Esophagus squamous epithelium (tissue), 4 donors: Measurements from ENCODE around the gene EIF3K.
A peak's percentile ranks its signal among the peaks of the same experiment; 100 is the strongest.

Source experiments
- POLR2A ChIP-seq, 4 donors: fragments of 450-650 bp; IDR thresholded peaks; one replicate each; pipeline ENCODE4 v1.6.1; 2017; ENCODE audit warnings: antibody characterized with exemption in 4 of 4, mild to moderate bottlenecking in 4 of 4, moderate library complexity in 3 of 4
- TF ChIP-seq, protein P1 (sequence below), 6 experiments: fragments of 450-650 bp in 4 of 6; fragments of 200-600 bp in 2 of 6; sonication (generic) in 2 of 6; IDR thresholded peaks; one replicate each; pipeline ENCODE4 v1.5.1; 2016 to 2019; ENCODE audit warnings: antibody characterized with exemption in 6 of 6, mild to moderate bottlenecking in 4 of 6, moderate library complexity in 4 of 6

DNA sequence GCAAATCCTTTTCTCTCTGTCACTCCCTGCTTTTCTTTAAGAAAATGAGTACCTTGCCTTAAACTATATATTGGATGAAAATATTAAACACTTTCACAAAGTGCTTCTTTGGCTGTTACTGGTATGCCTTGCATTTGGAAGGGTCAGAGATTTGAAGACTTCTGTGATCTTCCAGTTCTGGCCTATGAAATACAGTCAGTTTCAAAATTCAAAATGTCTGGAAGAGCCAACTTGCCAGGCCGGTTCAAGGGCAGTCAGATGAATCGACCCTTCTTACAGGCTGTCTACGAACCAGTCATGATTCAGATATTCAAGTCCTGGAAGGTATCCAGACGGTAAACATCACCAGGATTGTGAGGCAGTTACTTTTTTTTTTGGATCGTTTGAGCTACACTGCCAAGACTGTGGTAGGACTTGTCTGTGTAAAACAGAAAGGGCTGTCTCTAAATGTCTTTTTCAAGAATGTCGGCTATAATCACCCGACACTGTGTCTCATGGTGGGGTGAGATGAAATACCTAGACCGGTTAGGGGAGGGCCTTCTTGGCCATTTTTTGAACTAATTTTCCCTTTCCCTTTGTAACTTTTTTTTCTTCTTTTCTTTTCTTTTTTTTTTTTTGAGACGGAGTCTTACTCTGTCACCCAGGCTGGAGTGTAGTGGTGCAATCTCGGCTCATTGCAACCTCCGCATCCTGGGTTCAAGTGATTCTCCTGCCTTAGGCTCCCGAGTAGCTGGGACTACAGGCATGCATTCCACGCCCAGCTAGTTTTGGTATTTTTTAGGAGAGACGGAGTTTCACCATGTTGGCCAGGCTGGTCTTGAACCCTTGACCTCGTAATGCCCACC, 39.7 kb downstream of the EIF3K start:
- TF ChIP-seq POLR2A (IDR thresholded peaks at IDR 0.05), result peak in 1 of 4 donors; percentile 5
- TF ChIP-seq, protein P1, sequence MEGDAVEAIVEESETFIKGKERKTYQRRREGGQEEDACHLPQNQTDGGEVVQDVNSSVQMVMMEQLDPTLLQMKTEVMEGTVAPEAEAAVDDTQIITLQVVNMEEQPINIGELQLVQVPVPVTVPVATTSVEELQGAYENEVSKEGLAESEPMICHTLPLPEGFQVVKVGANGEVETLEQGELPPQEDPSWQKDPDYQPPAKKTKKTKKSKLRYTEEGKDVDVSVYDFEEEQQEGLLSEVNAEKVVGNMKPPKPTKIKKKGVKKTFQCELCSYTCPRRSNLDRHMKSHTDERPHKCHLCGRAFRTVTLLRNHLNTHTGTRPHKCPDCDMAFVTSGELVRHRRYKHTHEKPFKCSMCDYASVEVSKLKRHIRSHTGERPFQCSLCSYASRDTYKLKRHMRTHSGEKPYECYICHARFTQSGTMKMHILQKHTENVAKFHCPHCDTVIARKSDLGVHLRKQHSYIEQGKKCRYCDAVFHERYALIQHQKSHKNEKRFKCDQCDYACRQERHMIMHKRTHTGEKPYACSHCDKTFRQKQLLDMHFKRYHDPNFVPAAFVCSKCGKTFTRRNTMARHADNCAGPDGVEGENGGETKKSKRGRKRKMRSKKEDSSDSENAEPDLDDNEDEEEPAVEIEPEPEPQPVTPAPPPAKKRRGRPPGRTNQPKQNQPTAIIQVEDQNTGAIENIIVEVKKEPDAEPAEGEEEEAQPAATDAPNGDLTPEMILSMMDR (IDR thresholded peaks at IDR 0.05), result no peak
